Upper lobe of left lung (tissue), 6 donors: ENCODE results near the gene EFNA2. TPM values are rescaled to one million over a fixed set of nuclear protein-coding genes. Genes with fewer than 3 reads are reported as not detected.

Experiments used
- ATAC-seq, 2 donors: fragments of 200-7000 bp; cut with Tn5 transposase; one replicate each; pipeline ENCODE4 v1.9.1; 2022; ENCODE audit warnings: mild to moderate bottlenecking in 2 of 2, moderate library complexity in 2 of 2; ENCODE audit not compliant: low FRiP score in 2 of 2
- DNase-seq, 2 donors: peaks; one replicate each; pipeline ENCODE4 v3.0.0-alpha.2; 2019 to 2020
- H3K27ac ChIP-seq, 4 donors: fragments of 200-600 bp; sonication (generic); one replicate each; pipeline ENCODE4 v1.5.1; 2016 to 2019
- H3K27me3 ChIP-seq, 4 donors: fragments of 200-600 bp; sonication (generic); one replicate each; pipeline ENCODE4 v1.5.1; 2017 to 2019
- H3K36me3 ChIP-seq, 4 donors: fragments of 200-600 bp; sonication (generic); one replicate each; pipeline ENCODE4 v1.5.1; 2016 to 2019
- H3K4me1 ChIP-seq, 4 donors: fragments of 200-600 bp; sonication (generic); one replicate each; pipeline ENCODE4 v1.5.1; 2018 to 2019
- H3K4me3 ChIP-seq, 4 donors: fragments of 200-600 bp; sonication (generic); one replicate each; pipeline ENCODE4 v1.5.1; 2017 to 2019; ENCODE audit warnings: mild to moderate bottlenecking in 2 of 4, moderate library complexity in 1 of 4
- H3K9me3 ChIP-seq, 4 donors: fragments of 200-600 bp; sonication (generic); one replicate each; pipeline ENCODE4 v1.5.1; 2018 to 2019
- CTCF ChIP-seq, 6 experiments: fragments of 450-650 bp in 4 of 6; fragments of 200-600 bp in 2 of 6; sonication (generic) in 2 of 6; IDR thresholded peaks; one replicate each; pipeline ENCODE4 v1.5.1; 2016 to 2019; ENCODE audit warnings: antibody characterized with exemption in 6 of 6
- EP300 ChIP-seq, 4 donors: sonication (generic); formaldehyde crosslinking; IDR thresholded peaks; one replicate each; pipeline ENCODE4 v1.5.1; 2017; ENCODE audit warnings: antibody characterized with exemption in 4 of 4, control low read depth in 2 of 4
- POLR2A ChIP-seq, 4 donors: fragments of 450-650 bp; IDR thresholded peaks; one replicate each; pipeline ENCODE4 v1.5.1; 2016 to 2017; ENCODE audit warnings: antibody characterized with exemption in 4 of 4, mild to moderate bottlenecking in 2 of 4
- POLR2AphosphoS5 ChIP-seq, 2 donors: sonication (generic); formaldehyde crosslinking; IDR thresholded peaks; one replicate each; pipeline ENCODE4 v1.5.1; 2017; ENCODE audit warnings: antibody characterized with exemption in 2 of 2
- WGBS, 2 donors: methylation state at CpG; one replicate each; pipeline ENCODE4 v1.1.5; 2017 to 2018; 5-methylcytosine and 5-hydroxymethylcytosine counted together
- total RNA-seq, 6 donors: library from RNA; depleted of rRNA in 4 of 6; stranded (reverse); fragments of >200 nt in 4 of 6; gene quantifications; one replicate each; pipeline versions ENCODE4 v1.1.0 to v1.2.1, GENCODE V29; 2016 to 2021
- donor health status: DM: no; HTN: no; CAD: no; lungs with moderate emphysema.
- donor health status: DM: no; HTN: yes; CAD: no; lungs with severe emphysema.

The EFNA2 gene
- total RNA-seq, 6 donors from 2014 or later = not detected

- 0% methylated on average over 17 to 39 of the region's 90 CpGs for WGBS, 2 donors
Measured at GRCh38 chr19:1250437-1251260, 35.0 kb upstream of the EFNA2 start.

GRCh38 chr19:1251330-1252220 is 34.1 kb upstream of the EFNA2 start:
- 0 to 1% methylated on average over 2 to 38 of the region's 41 CpGs for WGBS, 2 donors
- Histone ChIP-seq H3K4me1 (peaks cover 44 to 64% (median 56%) of the 10 kb centered on the region in 4 donors), H3K9me3 (peaks cover 0 to 4% (median 0%) of the 10 kb centered on the region in 4 donors), H3K36me3 (peaks cover 19 to 52% (median 42%) of the 10 kb centered on the region in 4 donors), H3K27ac (peak overlapping the region; percentile 97 to 100 (median 100)), H3K27me3 (no peaks in the 10 kb centered on the region), H3K4me3 (peak overlapping the region; percentile 75 to 97 (median 92))
- no peak for TF ChIP-seq EP300 (IDR thresholded peaks at IDR 0.05)
- TF ChIP-seq CTCF (IDR thresholded peaks at IDR 0.05) = no peak
- TF ChIP-seq POLR2AphosphoS5 (IDR thresholded peaks at IDR 0.05) = peak; percentile 70 to 74
- TF ChIP-seq POLR2A (IDR thresholded peaks at IDR 0.05) = peak in 2 of 4 donors; percentile 18 to 65
- ATAC-seq (peak; percentile 0 to 1), DNase-seq (peak; percentile 84 to 90)

More at GRCh38 chr19:1250437-1251260, 35.0 kb upstream of the EFNA2 start:
- DNase-seq = peak in 1 of 2 donors; percentile 89
- H3K9me3 ChIP-seq = peaks cover 0 to 4% (median 0%) of the 10 kb centered on the region in 4 donors
- peaks cover 45 to 64% (median 57%) of the 10 kb centered on the region in 4 donors for H3K4me1 ChIP-seq
- no peaks in the 10 kb centered on the region for H3K27me3 ChIP-seq
- TF ChIP-seq POLR2A (IDR thresholded peaks at IDR 0.05) (peak in 1 of 4 donors; percentile 11), POLR2AphosphoS5 (IDR thresholded peaks at IDR 0.05) (no peak), CTCF (IDR thresholded peaks at IDR 0.05) (no peak), EP300 (IDR thresholded peaks at IDR 0.05) (no peak)
- no peak for ATAC-seq
- H3K4me3 ChIP-seq = peak overlapping the region; percentile 75 to 97 (median 92)
- peaks cover 19 to 43% (median 33%) of the 10 kb centered on the region in 4 donors for H3K36me3 ChIP-seq
- peak overlapping the region; percentile 97 to 100 (median 100) for H3K27ac ChIP-seq

DNA sequence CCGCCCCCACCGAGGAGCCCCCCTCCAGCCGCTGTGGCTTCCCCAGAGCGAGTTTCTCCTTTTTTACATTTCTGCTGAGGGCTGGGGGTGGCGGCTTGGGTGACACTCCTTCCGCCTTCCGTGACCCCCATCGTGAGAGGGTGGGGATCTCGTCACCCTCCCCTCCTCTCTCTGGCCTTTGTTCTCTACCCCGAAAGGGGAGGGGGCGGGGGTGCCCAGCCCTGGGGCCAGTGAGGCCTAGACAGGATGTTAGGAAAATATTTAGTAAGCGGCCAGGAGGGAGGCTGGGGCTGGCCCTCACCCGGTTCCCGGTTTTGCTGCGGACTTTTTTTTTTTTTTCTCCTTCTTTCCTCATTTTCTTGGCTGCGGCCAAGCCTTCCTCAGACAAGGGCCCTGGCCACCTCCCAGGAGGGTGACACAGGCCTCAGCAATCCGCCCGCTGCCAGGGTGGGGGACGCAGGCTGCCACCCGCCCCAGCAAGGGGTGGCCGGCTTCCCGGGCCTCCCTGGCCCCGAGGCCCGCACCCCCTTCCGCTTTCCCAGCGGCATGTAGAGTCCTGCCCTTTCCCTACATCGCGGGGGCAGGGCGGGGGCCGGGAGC is 33.4 kb upstream of the EFNA2 start:
- ATAC-seq (peak; percentile 62 to 78), DNase-seq (peak; percentile 92 to 93)
- Histone ChIP-seq H3K27me3 (no peaks in the 10 kb centered on the region), H3K4me1 (peaks cover 46 to 68% (median 59%) of the 10 kb centered on the region in 4 donors), H3K36me3 (peaks cover 22 to 60% (median 50%) of the 10 kb centered on the region in 4 donors), H3K4me3 (peak overlapping the region; percentile 75 to 97 (median 92)), H3K9me3 (peaks cover 0 to 4% (median 0%) of the 10 kb centered on the region in 4 donors), H3K27ac (peak overlapping the region; percentile 97 to 100 (median 100))
- TF ChIP-seq CTCF (IDR thresholded peaks at IDR 0.05) = no peak
- peak; percentile 67 to 93 for TF ChIP-seq POLR2AphosphoS5 (IDR thresholded peaks at IDR 0.05)
- peak in 1 of 4 donors; percentile 54 for TF ChIP-seq POLR2A (IDR thresholded peaks at IDR 0.05)
- TF ChIP-seq EP300 (IDR thresholded peaks at IDR 0.05) = peak in 2 of 4 donors; percentile 56 to 57
- WGBS, 2 donors = 1 to 3% methylated on average over 20 to 26 of the region's 30 CpGs

- DNase-seq (peak; percentile 96), ATAC-seq (peak; percentile 59 to 83)
- no peaks in the 10 kb centered on the region for H3K27me3 ChIP-seq
- H3K36me3 ChIP-seq = peaks cover 22 to 66% (median 56%) of the 10 kb centered on the region in 4 donors
- peak overlapping the region; percentile 97 to 100 (median 100) for H3K27ac ChIP-seq
- peaks cover 46 to 68% (median 59%) of the 10 kb centered on the region in 4 donors for H3K4me1 ChIP-seq
- peaks cover 0 to 4% (median 0%) of the 10 kb centered on the region in 4 donors for H3K9me3 ChIP-seq
- 0% methylated on average over 2 to 3 of the region's 26 CpGs for WGBS, 2 donors
- H3K4me3 ChIP-seq = peak overlapping the region; percentile 29 to 97 (median 82)
- peak; percentile 62 to 69 for TF ChIP-seq POLR2AphosphoS5 (IDR thresholded peaks at IDR 0.05)
- peak in 3 of 4 donors; percentile 52 to 63 (median 58) for TF ChIP-seq EP300 (IDR thresholded peaks at IDR 0.05)
- peak in 2 of 6 experiments; percentile 52 to 68 for TF ChIP-seq CTCF (IDR thresholded peaks at IDR 0.05)
- TF ChIP-seq POLR2A (IDR thresholded peaks at IDR 0.05) = peak in 2 of 4 donors; percentile 36 to 56
Measured at GRCh38 chr19:1252821-1253513, 32.7 kb upstream of the EFNA2 start.
